ENCODE results near the gene LYSMD3.

DNA sequence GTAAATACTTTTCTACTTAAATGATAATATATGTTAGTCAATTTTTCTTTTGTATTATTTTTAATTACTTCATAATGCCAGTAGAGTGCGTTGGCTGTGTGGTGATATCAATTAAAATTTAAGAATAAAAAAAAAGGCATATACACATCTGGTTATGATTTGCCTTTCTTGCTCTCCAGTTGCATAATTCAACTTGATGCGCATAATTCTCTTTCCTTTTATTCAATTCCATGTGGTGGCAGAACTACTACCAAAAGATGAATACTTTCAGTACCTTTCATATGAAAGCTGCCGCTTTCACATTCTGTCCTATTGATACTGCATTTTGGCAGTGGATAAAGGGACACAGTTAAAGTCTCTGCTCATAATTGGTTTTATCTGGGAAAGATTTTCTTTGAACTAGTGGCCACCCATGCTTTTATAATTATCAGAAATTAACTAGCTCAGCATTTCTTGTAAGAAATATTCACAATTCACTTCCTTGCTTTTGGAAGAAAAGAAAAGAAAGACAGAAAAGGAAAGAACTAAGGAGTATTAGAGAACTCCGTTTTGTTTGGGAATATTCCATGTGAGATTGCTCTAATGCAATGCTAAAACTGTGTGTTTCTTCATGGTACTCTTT lies 16.9 kb upstream of the LYSMD3 start:
- TF ChIP-seq CTCF (IDR thresholded peaks at IDR 0.05) (no peak), POLR2AphosphoS5 (IDR thresholded peaks at IDR 0.05) (no peak)
